Measurements from ENCODE around the gene TEKT5.
"Not testable (repeated sequence)": the region's sequence is repeated elsewhere in the genome, so short reads cannot be mapped to it uniquely, and the experiment has no call there.

TEKT5 gene

GRCh38 chr16:10684511-10685151 is 10.1 kb downstream of the TEKT5 start:
- no peak for DNase-seq

- DNase-seq, result no peak
Measured at GRCh38 chr16:10683170-10683569, 11.6 kb downstream of the TEKT5 start.

- no peak for DNase-seq
Measured at GRCh38 chr16:10682604-10683003, 12.1 kb downstream of the TEKT5 start.

- DNase-seq, result no peak
Measured at GRCh38 chr16:10681310-10682308, 13.1 kb downstream of the TEKT5 start.

- no peak for DNase-seq
Measured at GRCh38 chr16:10679921-10680320, 14.8 kb downstream of the TEKT5 start.

GRCh38 chr16:10679441-10679840 is 15.3 kb downstream of the TEKT5 start:
- not testable (repeated sequence) for DNase-seq

GRCh38 chr16:10678655-10679054 is 16.1 kb downstream of the TEKT5 start:
- no peak for DNase-seq

GRCh38 chr16:10676284-10676683 is 18.4 kb downstream of the TEKT5 start:
- no peak for DNase-seq

- DNase-seq, result no peak
Measured at GRCh38 chr16:10675861-10676260, 18.9 kb downstream of the TEKT5 start.

GRCh38 chr16:10675216-10675615 is 19.5 kb downstream of the TEKT5 start:
- no peak for DNase-seq

- DNase-seq, result no peak
Measured at GRCh38 chr16:10671729-10672128, 23.0 kb downstream of the TEKT5 start.

- no peak for DNase-seq
Measured at GRCh38 chr16:10669791-10670190, 24.9 kb downstream of the TEKT5 start.

- DNase-seq, result no peak
Measured at GRCh38 chr16:10668322-10669045, 26.2 kb downstream of the TEKT5 start.

- no peak for DNase-seq
Measured at GRCh38 chr16:10667239-10667638, 27.5 kb downstream of the TEKT5 start.

GRCh38 chr16:10666291-10666690 is 28.4 kb downstream of the TEKT5 start:
- DNase-seq, result no peak

- DNase-seq, result no peak
Measured at GRCh38 chr16:10665166-10665565, 29.6 kb downstream of the TEKT5 start.

- no peak for DNase-seq
Measured at GRCh38 chr16:10664720-10665126, 30.0 kb downstream of the TEKT5 start.

GRCh38 chr16:10663744-10664143 is 31.0 kb downstream of the TEKT5 start:
- no peak for DNase-seq

- no peak for DNase-seq
Measured at GRCh38 chr16:10663146-10663545, 31.6 kb downstream of the TEKT5 start.

- DNase-seq, result no peak
Measured at GRCh38 chr16:10662212-10662611, 32.5 kb downstream of the TEKT5 start.

- DNase-seq, result no peak
Measured at GRCh38 chr16:10661737-10662136, 33.0 kb downstream of the TEKT5 start.

GRCh38 chr16:10660950-10661635 is 33.6 kb downstream of the TEKT5 start:
- DNase-seq, result no peak

- DNase-seq, result no peak
Measured at GRCh38 chr16:10658943-10659342, 35.8 kb downstream of the TEKT5 start.
